ENCODE data around the gene ZFP36L2.

The ZFP36L2 gene

DNA sequence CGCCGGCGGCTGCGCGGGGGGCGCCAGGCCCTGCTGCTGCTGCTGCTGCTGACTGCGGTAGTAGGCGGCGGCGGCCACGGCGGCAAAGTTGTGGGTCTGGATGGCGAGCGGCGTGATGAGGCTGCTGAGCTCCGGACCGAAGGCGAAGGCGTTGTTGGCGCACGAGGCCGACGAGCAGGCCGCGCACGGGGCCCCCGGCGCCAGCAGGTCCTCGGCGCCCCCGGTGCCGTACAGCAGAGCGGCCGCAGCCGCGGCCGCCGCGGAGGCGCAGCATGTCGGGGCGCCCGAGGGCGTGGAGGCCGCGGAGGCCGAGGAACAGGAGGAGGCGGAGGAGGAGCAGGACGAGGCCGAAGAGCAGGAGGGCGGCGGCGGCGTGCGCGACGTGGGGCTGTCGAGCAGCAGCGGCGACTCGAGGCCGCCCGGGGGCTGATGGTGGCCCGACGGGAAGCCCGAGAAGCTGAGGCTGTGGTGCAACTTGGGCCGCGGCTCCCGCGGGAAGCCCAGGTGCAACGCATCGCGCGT lies 1.8 kb downstream of the ZFP36L2 start:
- TF ChIP-seq, protein P1, sequence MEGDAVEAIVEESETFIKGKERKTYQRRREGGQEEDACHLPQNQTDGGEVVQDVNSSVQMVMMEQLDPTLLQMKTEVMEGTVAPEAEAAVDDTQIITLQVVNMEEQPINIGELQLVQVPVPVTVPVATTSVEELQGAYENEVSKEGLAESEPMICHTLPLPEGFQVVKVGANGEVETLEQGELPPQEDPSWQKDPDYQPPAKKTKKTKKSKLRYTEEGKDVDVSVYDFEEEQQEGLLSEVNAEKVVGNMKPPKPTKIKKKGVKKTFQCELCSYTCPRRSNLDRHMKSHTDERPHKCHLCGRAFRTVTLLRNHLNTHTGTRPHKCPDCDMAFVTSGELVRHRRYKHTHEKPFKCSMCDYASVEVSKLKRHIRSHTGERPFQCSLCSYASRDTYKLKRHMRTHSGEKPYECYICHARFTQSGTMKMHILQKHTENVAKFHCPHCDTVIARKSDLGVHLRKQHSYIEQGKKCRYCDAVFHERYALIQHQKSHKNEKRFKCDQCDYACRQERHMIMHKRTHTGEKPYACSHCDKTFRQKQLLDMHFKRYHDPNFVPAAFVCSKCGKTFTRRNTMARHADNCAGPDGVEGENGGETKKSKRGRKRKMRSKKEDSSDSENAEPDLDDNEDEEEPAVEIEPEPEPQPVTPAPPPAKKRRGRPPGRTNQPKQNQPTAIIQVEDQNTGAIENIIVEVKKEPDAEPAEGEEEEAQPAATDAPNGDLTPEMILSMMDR (IDR thresholded peaks at IDR 0.05; ENCODE audit: low read depth, low read length, missing control alignments), result no peak
- DNase-seq, result peak; percentile 8
- peak overlapping the region; percentile 82 for H3K4me3 ChIP-seq (ENCODE audit: low read depth, low read length)
- peaks cover 18% of the 10 kb centered on the region for H3K36me3 ChIP-seq (replicated peaks)
- in situ Hi-C loops (cut with HindIII; ENCODE audit: low pct_ligation_motif_present, low sequenced_read_pairs), result no loop called here
- H3K27ac ChIP-seq, result peak overlapping the region; percentile 82
- H3K27me3 ChIP-seq (replicated peaks), result no peaks in the 10 kb centered on the region

DNA sequence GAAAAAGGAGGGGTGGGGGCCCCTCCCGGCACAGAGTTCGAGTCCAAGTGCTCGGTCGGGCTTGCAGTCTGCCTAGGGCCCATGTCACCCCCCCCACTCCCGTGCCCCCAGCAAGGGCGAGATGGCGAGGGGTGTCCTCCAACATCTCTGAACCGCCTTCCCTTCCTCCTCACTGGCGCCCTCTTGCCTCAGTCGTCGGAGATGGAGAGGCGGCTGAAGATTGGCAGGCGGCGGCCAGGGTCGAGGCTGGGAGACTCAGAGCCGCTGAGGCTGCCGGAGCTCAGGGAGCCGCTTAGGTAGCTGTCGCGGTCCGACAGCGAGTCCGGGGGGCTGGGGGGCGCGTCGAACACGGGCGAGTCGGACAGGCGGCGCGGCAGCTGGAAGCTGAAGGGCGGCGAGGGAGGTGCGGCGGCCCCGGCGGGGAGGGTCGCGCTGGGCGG lies 2.3 kb downstream of the ZFP36L2 start:
- peak overlapping the region; percentile 82 for H3K4me3 ChIP-seq (ENCODE audit: low read depth, low read length)
- peaks cover 18% of the 10 kb centered on the region for H3K36me3 ChIP-seq (replicated peaks)
- peak; percentile 55 for DNase-seq
- peak overlapping the region; percentile 82 for H3K27ac ChIP-seq
- H3K27me3 ChIP-seq (replicated peaks), result no peaks in the 10 kb centered on the region
- in situ Hi-C loops (cut with HindIII; ENCODE audit: low pct_ligation_motif_present, low sequenced_read_pairs), result no loop called here
- TF ChIP-seq, protein P1 (IDR thresholded peaks at IDR 0.05; ENCODE audit: low read depth, low read length, missing control alignments), result peak; percentile 74

DNA sequence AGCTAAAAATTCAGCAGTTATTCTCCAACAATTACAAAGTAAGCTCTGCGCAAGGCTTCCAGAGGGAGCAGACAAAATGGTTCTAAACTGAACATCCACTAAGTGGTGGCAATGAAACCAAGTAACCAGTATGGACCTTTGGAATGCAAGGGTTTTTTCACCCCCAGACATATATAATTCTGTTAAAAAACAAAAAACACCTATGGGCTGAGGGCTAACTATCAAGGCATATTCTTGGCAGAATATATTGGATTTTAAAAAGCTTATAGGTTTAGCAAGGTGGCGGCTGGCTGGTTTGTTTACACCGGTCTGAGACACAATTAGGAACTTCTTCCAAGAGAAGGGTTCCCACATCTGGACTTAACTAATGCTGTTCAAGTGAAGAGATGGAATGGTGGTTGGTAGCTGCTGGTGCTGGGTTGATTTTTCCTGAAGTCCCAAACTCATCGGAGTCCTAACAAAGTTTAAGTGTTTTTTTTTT lies 2.8 kb downstream of the ZFP36L2 start:
- DNase-seq, result peak; percentile 7
- TF ChIP-seq, protein P1 (IDR thresholded peaks at IDR 0.05; ENCODE audit: low read depth, low read length, missing control alignments), result no peak

DNA sequence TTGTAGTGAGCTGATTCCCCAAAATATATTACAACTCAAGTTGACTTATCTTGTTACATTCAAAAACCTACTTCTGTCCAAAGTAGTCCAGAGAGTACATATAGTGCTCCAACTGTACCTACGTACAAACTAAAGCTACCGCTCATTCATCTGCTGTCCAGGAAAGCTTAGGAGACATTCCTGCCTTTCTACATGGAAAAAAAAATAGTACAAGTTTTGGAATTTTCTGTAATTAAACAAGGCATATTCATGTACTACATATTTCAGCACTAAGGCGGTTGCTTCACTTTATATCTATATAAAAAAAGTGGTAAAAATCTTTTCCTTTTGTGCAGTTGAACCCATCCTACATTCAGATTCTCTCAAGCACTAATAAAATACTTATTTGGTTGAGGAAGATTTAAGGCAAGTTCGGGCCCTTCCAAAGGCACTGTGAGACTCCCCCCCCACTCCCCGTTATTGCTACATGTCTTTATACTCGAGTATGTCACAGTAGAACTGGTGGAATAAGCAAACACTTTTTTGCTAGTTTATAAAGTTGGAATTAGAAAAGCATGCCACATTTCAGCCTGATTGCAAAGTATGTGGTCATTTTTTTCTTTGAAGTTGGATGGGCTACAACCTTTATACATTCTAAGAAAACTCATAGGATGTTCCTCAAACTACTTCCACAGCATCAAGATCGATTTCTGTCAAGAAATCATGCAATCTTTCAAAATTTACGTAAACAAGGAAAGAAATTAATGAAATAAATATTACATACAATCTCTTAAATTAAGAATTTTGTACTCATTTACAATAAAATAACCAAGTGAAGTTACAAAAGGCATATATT lies 3.7 kb downstream of the ZFP36L2 start:
- H3K27me3 ChIP-seq (replicated peaks), result no peaks in the 10 kb centered on the region
- TF ChIP-seq, protein P1 (IDR thresholded peaks at IDR 0.05; ENCODE audit: low read depth, low read length, missing control alignments), result no peak
- peak overlapping the region; percentile 72 for H3K27ac ChIP-seq
- peak; percentile 7 for DNase-seq
- in situ Hi-C loops (cut with HindIII; ENCODE audit: low pct_ligation_motif_present, low sequenced_read_pairs), result no loop called here
- peaks cover 18% of the 10 kb centered on the region for H3K36me3 ChIP-seq (replicated peaks)
- H3K4me3 ChIP-seq (ENCODE audit: low read depth, low read length), result peak overlapping the region; percentile 82

More for the DNA sequence above, 2.8 kb downstream of the ZFP36L2 start:
- Histone ChIP-seq H3K27ac (peak overlapping the region; percentile 10), H3K27me3 (replicated peaks) (no peaks in the 10 kb centered on the region), H3K36me3 (replicated peaks) (peaks cover 18% of the 10 kb centered on the region), H3K4me3 (ENCODE audit: low read depth, low read length) (peak overlapping the region; percentile 82)
- in situ Hi-C loops (cut with HindIII; ENCODE audit: low pct_ligation_motif_present, low sequenced_read_pairs), result no loop called here

DNA sequence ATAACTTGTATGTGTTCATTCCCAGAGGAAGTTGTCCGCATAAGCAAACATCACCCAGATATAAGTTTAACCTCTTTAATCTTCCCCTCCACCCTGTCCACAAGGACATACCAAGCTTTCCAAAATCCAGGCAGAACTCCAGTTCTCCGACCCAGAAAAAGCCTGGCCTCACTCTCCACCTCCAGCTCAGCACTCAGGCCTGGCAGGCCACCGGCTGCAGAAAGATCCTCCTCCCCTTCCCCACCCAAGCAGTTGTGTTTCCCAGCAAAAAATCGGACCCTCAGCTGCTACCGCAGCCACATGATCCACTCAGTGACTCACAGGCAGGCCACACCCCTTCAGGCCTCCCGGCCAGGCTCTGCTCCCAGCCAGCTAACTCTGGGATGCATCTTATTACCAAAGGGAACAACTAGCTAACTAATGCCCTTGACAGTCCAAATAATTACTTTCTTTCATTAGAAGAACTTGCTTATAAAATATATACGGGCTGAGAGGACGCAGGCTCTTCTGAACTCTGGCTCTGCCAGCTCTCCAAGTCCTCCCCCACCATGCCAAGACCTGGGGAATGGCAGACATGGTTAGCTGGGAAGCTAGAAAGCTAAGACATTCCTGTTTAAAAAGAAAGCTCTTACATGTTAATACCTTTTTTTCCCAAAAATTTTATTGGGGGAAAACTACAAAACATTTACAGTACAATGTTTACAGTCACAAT lies 4.5 kb downstream of the ZFP36L2 start:
- peaks cover 18% of the 10 kb centered on the region for H3K36me3 ChIP-seq (replicated peaks)
- H3K4me3 ChIP-seq (ENCODE audit: low read depth, low read length), result peak overlapping the region; percentile 82
- TF ChIP-seq, protein P1 (IDR thresholded peaks at IDR 0.05; ENCODE audit: low read depth, low read length, missing control alignments), result no peak
- peak; percentile 94 for DNase-seq
- in situ Hi-C loops (cut with HindIII; ENCODE audit: low pct_ligation_motif_present, low sequenced_read_pairs), result no loop called here
- no peaks in the 10 kb centered on the region for H3K27me3 ChIP-seq (replicated peaks)
- H3K27ac ChIP-seq, result peak overlapping the region; percentile 72
